Heart right ventricle (tissue), 16 donors: ENCODE data around the gene TMEM140. TPM values are rescaled to one million over a fixed set of nuclear protein-coding genes. Genes with fewer than 3 reads are reported as not detected.

ENCODE experiments used
- ATAC-seq, 8 donors: fragments of 200-7000 bp; cut with Tn5 transposase; one replicate each; pipeline ENCODE4 v1.9.1; 2020; ENCODE audit warnings: mild to moderate bottlenecking in 8 of 8, moderate library complexity in 8 of 8, moderate number of reproducible peaks in 1 of 8
- DNase-seq, 2 donors: peaks; one replicate each; pipeline ENCODE4 v3.0.0-alpha.2; 2020
- H3K27ac ChIP-seq, 10 donors: fragments of 200-600 bp; sonication (generic) in 2 of 10; one replicate each; pipeline versions ENCODE4 v1.5.0 to v1.8.0; 2020 to 2022; ENCODE audit warnings: mild to moderate bottlenecking in 3 of 10
- H3K27me3 ChIP-seq, 7 donors: fragments of 200-600 bp; one replicate each; pipeline ENCODE4 v1.8.0; 2021 to 2022; ENCODE audit warnings: mild to moderate bottlenecking in 2 of 7
- H3K36me3 ChIP-seq, 9 donors: fragments of 200-600 bp; sonication (generic) in 1 of 9; one replicate each; pipeline versions ENCODE4 v1.5.0 to v1.8.0; 2020 to 2022; ENCODE audit warnings: mild to moderate bottlenecking in 2 of 9
- H3K4me1 ChIP-seq, 9 donors: fragments of 200-600 bp; sonication (generic) in 1 of 9; one replicate each; pipeline versions ENCODE4 v1.5.0 to v1.8.0; 2020 to 2022; ENCODE audit warnings: mild to moderate bottlenecking in 4 of 9
- H3K4me3 ChIP-seq, 10 donors: fragments of 200-600 bp; sonication (generic) in 2 of 10; one replicate each; pipeline versions ENCODE4 v1.5.0 to v1.8.0; 2020 to 2022; ENCODE audit warnings: mild to moderate bottlenecking in 7 of 10, moderate library complexity in 2 of 10
- H3K9me3 ChIP-seq, 11 donors: fragments of 200-600 bp in 10 of 11; sonication (generic) in 2 of 11; one replicate each; pipeline versions ENCODE4 v1.5.0 to v1.8.0; 2013 to 2022; ENCODE audit warnings: mild to moderate bottlenecking in 2 of 11, control low read depth in 1 of 11, moderate library complexity in 1 of 11
- WGBS, 2 donors: extraction: QIAGEN DNeasy Blood & Tissue Kit; methylation state at CpG; one replicate each; pipeline ENCODE4 v1.1.7; 2013; ENCODE audit warnings: inconsistent platforms in 1 of 2; 5-methylcytosine and 5-hydroxymethylcytosine counted together
- intact Hi-C, 10 donors: fragments of 100-400 bp; cut with DNase I; formaldehyde crosslinking; loops; one replicate each; pipeline versions ENCODE4 v1.11.1 to v1.14.2; 2022
- polyA plus RNA-seq, 2 donors: library from polyadenylated mRNA; stranded (reverse); fragments of 200-250 nt; gene quantifications; one replicate each; pipeline ENCODE4 v1.2.3, GENCODE V29; 2013
- total RNA-seq, 10 donors: library from RNA; stranded (reverse); fragmentation: NEBNext Ultra II Directional in 3 of 10; extraction: Animal tissue kit (Norgen Biotek cat#: 25700) in 3 of 10; gene quantifications; one replicate each; pipeline versions ENCODE4 v1.2.1 to v1.2.4, GENCODE V29; 2021 to 2023
- TF ChIP-seq, protein P1 (sequence below), 9 donors: fragments of 200-600 bp; sonication (generic) in 2 of 9; IDR thresholded peaks; one replicate each; pipeline versions ENCODE4 v1.5.0 to v1.8.0; 2021 to 2022; ENCODE audit warnings: antibody characterized with exemption in 9 of 9, mild to moderate bottlenecking in 5 of 9, moderate library complexity in 1 of 9
- donor health status: Arrhythmogenic right ventricular cardiomyopathy.
- donor health status: ischemic (EF 13 %, LVEDD 7.1; RV severe dilation, severe dysfunction).
- donor health status: healthy with polysubstance abuse.
- donor health status: DM: no; HTN: yes; CAD: no.
- donor health status: DM: no; HTN: no; CAD: no.
- donor health status: ischemic (EF 25% LVEDD 6.9; RV normal size, moderate dysfunction).
- donor health status: ischemic (EF 25% LVEDD 5.7; RV mildly dilated, moderate dysfunction).
- donor health status: healthy.
- donor health status: DM: yes; HTN: yes; CAD: no.
- donor health status: Ischemic cardiomyopathy.
- donor health status: ischemic (EF 35%, LVEDD 5.7; RV mildly dilated, moderate dysfunction).
- donor health status: nonischemic (EF 11% LVEDD 7.7; RV severe dilation, severe dysfunction).
- donor health status: DM: yes; HTN: yes; CAD: no.
- donor health status: PGD.
- donor health status: ischemic (EF 29% LVEDD 5.4; RV normal size, mild dysfunction).
- donor health status: nonischemic (EF 23%, LVEDD 6.1; RV moderate dilation, normal function).

TMEM140 gene
- total and polyA plus RNA-seq, 12 donors = 6.1 to 74.1 (median 26.2) TPM

DNA sequence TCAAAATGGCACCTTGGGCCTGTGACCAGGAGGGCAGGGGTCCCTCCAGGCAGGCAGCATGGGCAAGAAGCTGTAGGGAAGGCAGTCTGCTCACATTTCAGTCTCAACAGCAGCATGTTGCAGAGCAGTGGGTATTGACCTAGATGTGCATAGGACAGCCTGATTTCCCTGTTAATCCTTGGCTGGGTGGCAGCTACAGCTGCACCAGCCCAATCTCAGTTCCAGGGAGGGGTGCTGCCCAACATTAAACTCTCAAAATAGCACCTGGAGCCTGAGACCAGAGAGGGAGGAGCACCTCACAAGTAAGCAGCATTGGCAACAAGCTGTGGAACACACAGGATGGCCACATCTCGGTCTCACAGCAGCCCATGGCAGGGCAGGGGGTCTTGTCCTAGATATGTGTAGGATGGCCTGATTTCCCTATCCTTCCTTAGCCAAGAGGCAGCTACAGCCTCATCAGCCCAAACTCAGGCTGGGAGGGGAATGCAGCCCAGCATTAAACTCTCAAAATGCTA lies 10.3 kb downstream of the TMEM140 start:
- TF ChIP-seq, protein P1, sequence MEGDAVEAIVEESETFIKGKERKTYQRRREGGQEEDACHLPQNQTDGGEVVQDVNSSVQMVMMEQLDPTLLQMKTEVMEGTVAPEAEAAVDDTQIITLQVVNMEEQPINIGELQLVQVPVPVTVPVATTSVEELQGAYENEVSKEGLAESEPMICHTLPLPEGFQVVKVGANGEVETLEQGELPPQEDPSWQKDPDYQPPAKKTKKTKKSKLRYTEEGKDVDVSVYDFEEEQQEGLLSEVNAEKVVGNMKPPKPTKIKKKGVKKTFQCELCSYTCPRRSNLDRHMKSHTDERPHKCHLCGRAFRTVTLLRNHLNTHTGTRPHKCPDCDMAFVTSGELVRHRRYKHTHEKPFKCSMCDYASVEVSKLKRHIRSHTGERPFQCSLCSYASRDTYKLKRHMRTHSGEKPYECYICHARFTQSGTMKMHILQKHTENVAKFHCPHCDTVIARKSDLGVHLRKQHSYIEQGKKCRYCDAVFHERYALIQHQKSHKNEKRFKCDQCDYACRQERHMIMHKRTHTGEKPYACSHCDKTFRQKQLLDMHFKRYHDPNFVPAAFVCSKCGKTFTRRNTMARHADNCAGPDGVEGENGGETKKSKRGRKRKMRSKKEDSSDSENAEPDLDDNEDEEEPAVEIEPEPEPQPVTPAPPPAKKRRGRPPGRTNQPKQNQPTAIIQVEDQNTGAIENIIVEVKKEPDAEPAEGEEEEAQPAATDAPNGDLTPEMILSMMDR (IDR thresholded peaks at IDR 0.05) = no peak
- H3K9me3 ChIP-seq = peaks cover 0 to 38% (median 19%) of the 10 kb centered on the region in 11 donors
- peak overlapping the region; percentile 35 to 88 (median 80) for H3K27ac ChIP-seq
- H3K4me1 ChIP-seq = peaks cover 22 to 60% (median 53%) of the 10 kb centered on the region in 9 donors
- no peak overlapping the region for H3K4me3 ChIP-seq
- peaks cover 0 to 48% (median 0%) of the 10 kb centered on the region in 9 donors for H3K36me3 ChIP-seq
- DNase-seq (no peak), ATAC-seq (peak in 6 of 8 donors; percentile 15 to 69 (median 39))
- 97 to 100% methylated on average over 1 of the region's 1 CpG for WGBS, 2 donors
- no peaks in the 10 kb centered on the region for H3K27me3 ChIP-seq
- intact Hi-C loops = no loop called here

DNA sequence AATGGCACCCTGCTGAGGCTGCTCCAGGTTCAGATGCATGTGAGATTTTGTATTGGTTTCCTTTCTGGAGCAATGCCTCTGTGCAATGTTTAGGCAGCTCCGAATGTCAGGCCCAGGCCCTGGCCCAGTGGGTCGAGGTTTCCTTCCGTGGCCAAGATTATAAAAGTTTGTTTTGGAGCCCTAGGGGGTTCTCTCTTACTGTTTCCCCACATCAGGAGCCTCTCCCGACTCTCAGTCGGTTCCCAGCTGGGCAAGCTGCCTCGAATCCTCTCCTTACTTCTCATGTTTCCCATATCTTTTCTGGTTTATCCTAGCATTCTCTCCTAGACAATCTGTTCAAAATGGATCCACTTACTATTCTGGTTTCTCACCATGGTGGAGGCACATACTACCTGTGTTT lies 11.0 kb downstream of the TMEM140 start:
- peaks cover 0 to 48% (median 0%) of the 10 kb centered on the region in 9 donors for H3K36me3 ChIP-seq
- peak overlapping the region; percentile 35 to 88 (median 80) for H3K27ac ChIP-seq
- peaks cover 0 to 31% (median 16%) of the 10 kb centered on the region in 11 donors for H3K9me3 ChIP-seq
- H3K4me3 ChIP-seq = no peak overlapping the region
- ATAC-seq (peak in 4 of 8 donors; percentile 4 to 26 (median 12)), DNase-seq (no peak)
- TF ChIP-seq, protein P1 (IDR thresholded peaks at IDR 0.05) = no peak
- H3K4me1 ChIP-seq = peaks cover 22 to 63% (median 54%) of the 10 kb centered on the region in 9 donors
- 42 to 66% methylated on average over 6 of the region's 6 CpGs for WGBS, 2 donors
- intact Hi-C loops = no loop called here
- no peaks in the 10 kb centered on the region for H3K27me3 ChIP-seq

DNA sequence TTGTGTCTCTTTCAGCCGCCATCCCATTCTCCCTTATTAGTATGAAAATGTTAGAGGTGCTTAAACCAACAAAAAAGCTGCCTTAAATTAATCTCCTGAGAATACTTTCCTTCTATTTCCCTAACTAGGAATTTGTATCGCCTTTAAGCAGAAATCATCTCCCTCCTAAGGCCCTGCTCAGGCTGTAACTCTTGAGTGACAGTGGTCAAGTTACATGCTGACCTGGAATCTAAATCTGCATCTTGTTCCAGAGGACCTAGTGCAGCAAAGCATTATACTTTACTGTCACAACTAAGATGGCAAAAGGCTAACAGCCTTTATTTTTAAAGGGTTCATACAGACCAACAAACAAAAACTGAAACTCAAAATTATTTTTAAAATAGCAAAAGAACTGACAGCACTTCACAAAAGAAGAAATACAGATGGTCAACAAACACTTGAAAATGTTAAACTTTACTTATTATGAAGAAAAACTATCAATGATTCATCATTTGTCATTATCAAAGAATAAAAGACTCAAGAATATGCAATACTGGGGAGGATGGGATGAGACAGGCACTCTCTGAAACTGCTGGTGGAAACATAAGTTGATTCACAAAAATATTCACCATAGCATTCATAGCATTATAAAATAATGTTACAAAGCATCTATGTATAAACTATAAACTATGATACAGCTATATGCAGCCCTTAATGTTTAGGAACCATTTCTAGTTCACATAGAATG lies 11.7 kb downstream of the TMEM140 start:
- no peak for DNase-seq
- TF ChIP-seq, protein P1 (IDR thresholded peaks at IDR 0.05) = no peak
- Histone ChIP-seq H3K27ac (peak overlapping the region; percentile 35 to 88 (median 80)), H3K4me3 (no peak overlapping the region), H3K36me3 (peaks cover 0 to 54% (median 3%) of the 10 kb centered on the region in 9 donors), H3K4me1 (peaks cover 22 to 66% (median 58%) of the 10 kb centered on the region in 9 donors), H3K9me3 (peaks cover 0 to 25% (median 16%) of the 10 kb centered on the region in 11 donors), H3K27me3 (no peaks in the 10 kb centered on the region)
- WGBS, 2 donors = 72 to 88% methylated on average over 2 of the region's 2 CpGs
- ATAC-seq = no peak
- intact Hi-C loops = loop anchor here in 5 of 10 donors (5.0 to 10.0 kb wide), 5 partner anchors 165 to 512 kb away; partner anchors contain the start of genes AGBL3 (in 1 of the 5) and BPGM (in 1 of the 5)

DNA sequence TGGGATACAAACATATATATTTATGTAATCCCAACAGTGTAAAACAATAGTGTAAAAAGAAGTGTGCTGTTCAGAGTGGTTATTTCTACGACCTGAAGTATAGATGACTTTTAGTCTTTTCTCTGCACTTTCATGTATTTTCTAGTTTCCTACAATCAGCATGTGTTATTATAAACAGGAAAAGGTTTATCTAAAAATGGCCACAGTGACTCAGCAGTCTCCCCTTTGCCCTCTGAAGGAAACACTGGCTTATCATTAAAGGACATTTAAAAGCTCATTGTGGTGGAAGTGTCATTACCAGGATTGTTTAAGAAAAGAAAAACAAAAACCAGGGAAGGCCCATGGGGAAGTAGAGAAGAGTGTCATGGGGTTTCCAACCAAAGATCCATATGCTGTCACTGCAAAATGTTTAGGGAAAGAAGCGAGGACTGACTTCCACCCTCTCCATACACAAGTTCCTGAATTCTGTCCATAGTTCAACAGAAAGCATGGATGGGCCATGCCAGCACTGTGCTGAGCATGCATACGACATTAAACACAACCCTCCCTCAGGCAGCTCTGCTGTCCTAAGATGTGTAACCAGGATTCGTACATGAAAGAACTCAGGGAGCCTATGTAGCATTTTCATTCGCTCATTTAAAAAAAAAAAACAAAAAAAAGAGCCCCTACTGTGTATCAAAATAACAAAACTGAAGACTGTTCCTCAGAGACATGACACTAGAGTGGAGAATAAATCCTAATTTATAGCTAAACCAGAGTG lies 12.4 kb downstream of the TMEM140 start:
- Histone ChIP-seq H3K36me3 (peaks cover 0 to 58% (median 9%) of the 10 kb centered on the region in 9 donors), H3K27ac (peak overlapping the region; percentile 18 to 88 (median 80)), H3K4me3 (peak overlapping the region in 1 of 10 donors; percentile 20), H3K9me3 (peaks cover 0 to 17% (median 14%) of the 10 kb centered on the region in 11 donors), H3K4me1 (peaks cover 26 to 73% (median 66%) of the 10 kb centered on the region in 9 donors), H3K27me3 (no peaks in the 10 kb centered on the region)
- WGBS, 2 donors = 57 to 66% methylated on average over 5 of the region's 5 CpGs
- TF ChIP-seq, protein P1 (IDR thresholded peaks at IDR 0.05) = no peak
- peak in 1 of 2 donors; percentile 41 for DNase-seq
- intact Hi-C loops = loop anchor here in 5 of 10 donors (5.0 to 10.0 kb wide), 5 partner anchors 165 to 513 kb away; partner anchors contain the start of genes AGBL3 (in 1 of the 5) and BPGM (in 1 of the 5)
- peak in 7 of 8 donors; percentile 25 to 73 (median 63) for ATAC-seq
